NCI-H128 (cell line): ENCODE measurements around the gene CXCL16.
A peak's percentile ranks its signal among the peaks of the same experiment; 100 is the strongest.
"Not testable (repeated sequence)": the region's sequence is repeated elsewhere in the genome, so short reads cannot be mapped to it uniquely, and the experiment has no call there.

Source experiments
- DNase-seq: peaks from one replicate; lab custom pipeline; 2025; ENCODE audit not compliant: unreplicated experiment; lab: John Stamatoyannopoulos, UW

CXCL16 gene

GRCh38 chr17:4721203-4722135 is 18.3 kb downstream of the CXCL16 start:
- no peak for DNase-seq

- DNase-seq, result no peak
Measured at GRCh38 chr17:4720787-4721186, 18.9 kb downstream of the CXCL16 start.

- DNase-seq, result no peak
Measured at GRCh38 chr17:4719684-4720221, 20.0 kb downstream of the CXCL16 start.

DNA sequence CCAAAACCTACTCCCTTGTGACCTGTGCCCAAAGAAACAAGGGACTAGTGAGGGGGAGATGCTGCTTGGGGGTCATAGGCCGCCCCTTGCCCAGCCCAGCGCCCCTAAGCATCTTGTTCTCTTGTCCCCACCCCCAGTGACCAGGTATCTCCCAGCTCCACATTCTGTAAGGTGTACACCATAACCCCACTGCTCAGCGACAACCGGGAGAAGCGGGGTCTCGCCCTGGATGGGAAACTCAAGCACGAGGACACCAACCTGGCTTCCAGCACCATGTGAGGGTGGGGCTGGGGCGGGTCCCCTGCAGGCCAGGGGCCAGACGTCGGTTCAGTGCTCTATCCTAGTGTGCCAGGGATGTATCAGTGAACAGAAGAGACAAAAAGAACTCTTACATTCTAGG is 20.6 kb downstream of the CXCL16 start:
- DNase-seq, result no peak

- DNase-seq, result no peak
Measured at GRCh38 chr17:4718276-4718675, 21.5 kb downstream of the CXCL16 start.

DNA sequence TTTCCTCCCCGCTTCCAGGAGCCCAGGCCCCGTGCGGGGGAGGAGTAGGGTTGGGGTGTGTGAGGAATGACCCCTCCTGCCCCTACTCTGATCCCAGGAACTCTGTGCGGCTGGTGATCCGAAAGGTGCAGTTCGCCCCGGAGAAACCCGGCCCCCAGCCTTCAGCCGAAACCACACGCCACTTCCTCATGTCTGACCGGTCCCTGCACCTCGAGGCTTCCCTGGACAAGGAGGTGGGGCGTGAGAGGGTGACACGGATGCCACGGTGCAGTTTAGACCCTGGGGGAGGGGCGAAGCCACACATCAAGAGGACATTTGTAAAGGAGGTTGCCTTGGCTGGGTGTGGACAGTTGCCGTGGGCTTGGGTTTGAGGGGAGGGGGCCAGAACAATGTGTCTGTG is 21.9 kb downstream of the CXCL16 start:
- no peak for DNase-seq

- DNase-seq, result no peak
Measured at GRCh38 chr17:4716081-4716480, 23.6 kb downstream of the CXCL16 start.

DNA sequence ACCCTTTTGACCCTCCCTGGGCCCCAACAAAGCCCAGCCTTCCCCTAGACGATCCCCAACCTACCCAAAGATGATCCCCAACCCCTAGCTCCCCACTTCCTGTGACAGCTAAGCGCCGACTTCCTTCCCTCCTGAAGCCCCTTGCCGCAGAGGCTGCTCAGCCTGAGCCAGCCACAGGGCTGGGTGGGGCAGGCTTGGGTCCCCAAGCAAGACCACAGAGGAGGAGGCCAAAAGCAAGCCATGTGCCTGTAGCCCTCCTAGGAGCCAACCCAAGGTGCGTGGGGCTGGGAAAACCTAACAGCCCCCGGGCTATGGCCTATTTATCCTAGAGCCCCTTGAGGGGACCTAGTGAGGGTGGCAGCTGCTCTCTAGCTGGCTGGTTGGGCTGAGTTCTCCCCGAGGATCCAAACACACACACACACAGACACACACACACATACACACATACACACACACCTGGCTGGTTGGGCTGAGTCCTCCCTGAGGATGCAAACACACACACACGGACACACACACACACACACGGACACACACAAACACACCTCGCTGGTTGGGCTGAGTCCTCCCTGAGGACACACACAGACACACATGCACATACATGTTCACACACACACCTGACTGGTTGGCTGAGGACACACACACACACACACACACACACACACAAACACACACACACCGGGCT is 24.5 kb downstream of the CXCL16 start:
- no peak for DNase-seq

- not testable (repeated sequence) for DNase-seq
Measured at GRCh38 chr17:4714340-4715062, 25.2 kb downstream of the CXCL16 start.

- DNase-seq, result no peak
Measured at GRCh38 chr17:4712526-4712925, 27.2 kb downstream of the CXCL16 start.

GRCh38 chr17:4711661-4712181 is 28.0 kb downstream of the CXCL16 start:
- DNase-seq, result no peak

- no peak for DNase-seq
Measured at GRCh38 chr17:4710693-4711634, 28.8 kb downstream of the CXCL16 start.

DNA sequence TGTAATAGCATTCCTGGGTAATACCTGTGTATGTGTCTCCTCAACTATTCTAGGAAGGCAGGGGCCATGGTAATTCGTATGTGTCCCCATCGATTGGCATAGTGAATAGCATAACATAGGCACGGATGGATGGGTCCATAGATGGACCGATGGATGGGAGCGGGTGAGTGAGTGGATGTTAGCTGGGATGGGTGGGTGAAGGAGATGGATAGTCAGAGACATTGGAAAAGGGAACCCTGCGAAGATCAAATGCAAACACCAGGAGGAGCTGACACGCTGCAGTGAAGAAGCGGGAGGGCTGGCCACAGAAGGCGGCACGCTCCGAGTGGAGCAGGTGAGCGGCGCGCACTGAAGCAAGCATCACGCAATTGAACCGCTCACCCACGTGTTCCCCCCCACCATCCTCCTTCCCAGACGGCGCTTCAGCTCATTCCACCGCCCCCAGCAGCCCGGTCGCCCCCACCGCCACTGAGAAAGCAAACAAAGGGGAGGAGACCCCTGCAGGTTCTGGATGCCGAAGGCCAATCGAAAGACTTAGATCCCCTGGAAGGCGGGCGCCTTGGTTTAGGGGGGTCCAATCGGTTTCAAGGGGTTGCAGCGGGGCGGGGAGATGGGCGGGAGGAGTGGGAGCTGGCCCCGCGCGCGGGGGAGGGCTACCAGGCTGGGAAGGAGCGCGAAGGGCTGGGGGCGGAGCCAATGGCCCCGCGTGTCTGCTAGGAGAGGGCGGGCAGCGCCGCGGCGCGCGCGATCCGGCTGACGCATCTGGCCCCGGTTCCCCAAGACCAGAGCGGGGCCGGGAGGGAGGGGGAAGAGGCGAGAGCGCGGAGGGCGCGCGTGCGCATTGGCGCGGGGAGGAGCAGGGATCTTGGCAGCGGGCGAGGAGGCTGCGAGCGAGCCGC is 29.7 kb downstream of the CXCL16 start, which contains the start of gene ARRB2:
Gene ARRB2, plus strand, starts transcription at position 839 of the 899 bp plus-strand sequence. CDS start 90 bp downstream, outside the sequence.
- peak; percentile 86 for DNase-seq

DNA sequence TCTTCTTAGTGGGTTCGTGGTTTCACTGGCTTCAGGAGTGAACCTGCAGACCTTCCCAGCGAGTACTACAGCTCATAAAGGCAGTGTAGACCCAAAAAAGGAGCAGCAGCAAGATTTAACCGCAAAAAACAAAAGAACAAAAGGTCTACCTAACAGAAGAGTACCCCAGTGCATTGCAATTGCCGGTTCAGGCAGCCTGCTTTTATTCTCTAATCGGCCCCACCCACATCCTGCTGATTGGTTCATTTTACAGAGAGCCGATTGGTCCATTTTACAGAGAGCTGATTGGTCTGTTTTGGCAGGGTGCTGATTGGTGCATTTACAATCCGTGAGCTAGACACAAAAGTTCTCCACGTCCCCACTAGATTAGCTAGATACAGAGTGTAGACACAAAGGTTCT is 31.3 kb downstream of the CXCL16 start:
- no peak for DNase-seq

GRCh38 chr17:4706121-4706520 is 33.6 kb downstream of the CXCL16 start:
- no peak for DNase-seq

DNA sequence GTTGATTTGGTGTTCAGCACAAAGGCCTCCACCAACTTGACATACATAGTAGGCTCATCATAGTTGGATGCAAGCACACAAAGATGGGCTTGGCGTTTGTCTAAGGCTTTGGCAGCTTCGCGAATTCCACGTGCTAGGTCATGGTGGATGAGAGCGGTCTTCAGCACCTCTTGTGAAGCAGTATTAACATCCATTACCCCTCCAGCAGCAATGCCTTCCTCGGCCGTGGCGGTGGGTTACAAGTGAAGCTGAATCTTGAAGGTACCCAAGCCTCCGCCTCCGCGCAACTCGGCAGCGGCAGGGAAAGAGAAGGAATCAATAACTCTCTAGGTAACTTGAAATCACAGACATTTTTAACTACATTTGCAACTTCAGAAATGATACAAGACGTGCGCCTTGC is 34.7 kb downstream of the CXCL16 start:
- DNase-seq, result no peak

- DNase-seq, result not testable (repeated sequence)
Measured at GRCh38 chr17:4704574-4704907, 35.2 kb downstream of the CXCL16 start.

DNA sequence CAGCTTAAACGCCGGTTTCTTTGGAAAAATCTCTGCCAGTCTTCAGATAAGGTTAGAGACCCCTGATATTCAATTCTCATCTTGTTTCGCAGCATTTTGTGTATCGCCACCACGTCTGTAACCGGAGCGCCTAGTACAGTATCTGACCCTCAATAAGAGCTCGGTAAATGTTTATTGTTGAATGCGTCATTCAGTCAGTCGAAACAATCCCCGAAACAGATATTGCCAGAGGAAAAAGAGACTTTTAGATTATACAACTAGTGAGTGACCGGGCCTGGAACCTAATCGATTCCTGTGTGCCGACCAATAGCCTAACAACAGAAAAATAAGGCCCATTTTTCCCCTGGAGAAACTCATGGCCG is 36.4 kb downstream of the CXCL16 start:
- DNase-seq, result no peak

DNA sequence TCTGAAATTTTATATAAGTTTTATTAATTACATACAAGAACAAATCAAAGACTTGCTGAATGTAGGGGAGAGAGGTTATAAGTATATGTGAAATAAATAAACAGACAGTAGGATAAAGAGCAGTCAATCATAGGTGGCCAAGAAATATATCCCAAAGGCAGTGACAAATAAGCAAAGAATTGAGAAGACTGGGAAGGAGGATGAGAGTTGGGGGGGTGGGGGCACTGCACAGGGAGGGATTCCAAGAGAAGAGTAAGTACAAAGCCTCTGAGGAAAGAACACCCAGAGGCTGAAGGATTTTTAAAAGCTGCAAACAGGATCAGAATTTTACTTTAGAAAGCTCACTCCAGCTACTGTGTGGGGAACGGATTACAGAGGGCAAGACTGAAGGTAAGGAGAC is 38.6 kb downstream of the CXCL16 start:
- no peak for DNase-seq
